KOPT-K1 (cell line): ENCODE data around the gene ATP11A.

ENCODE experiments used
- H3K27ac ChIP-seq: fragments of 200-600 bp; sonication (generic); 2 replicates; pipeline ENCODE4 v1.5.1; 2016; ENCODE audit warnings: antibody characterized with exemption, mild to moderate bottlenecking, low read depth, low read length; ENCODE audit not compliant: poor library complexity, severe bottlenecking
- H3K36me3 ChIP-seq: fragments of 200-600 bp; sonication (generic); 2 replicates; pipeline ENCODE4 v1.5.1; 2017; ENCODE audit warnings: antibody characterized with exemption, mild to moderate bottlenecking, low read length, moderate library complexity; ENCODE audit not compliant: insufficient read depth
- H3K9me3 ChIP-seq: fragments of 200-600 bp; sonication (generic); 2 replicates; pipeline ENCODE4 v1.5.1; 2017; ENCODE audit warnings: antibody characterized with exemption, low read length, mild to moderate bottlenecking; ENCODE audit not compliant: insufficient read depth, poor library complexity, severe bottlenecking

The ATP11A gene

DNA sequence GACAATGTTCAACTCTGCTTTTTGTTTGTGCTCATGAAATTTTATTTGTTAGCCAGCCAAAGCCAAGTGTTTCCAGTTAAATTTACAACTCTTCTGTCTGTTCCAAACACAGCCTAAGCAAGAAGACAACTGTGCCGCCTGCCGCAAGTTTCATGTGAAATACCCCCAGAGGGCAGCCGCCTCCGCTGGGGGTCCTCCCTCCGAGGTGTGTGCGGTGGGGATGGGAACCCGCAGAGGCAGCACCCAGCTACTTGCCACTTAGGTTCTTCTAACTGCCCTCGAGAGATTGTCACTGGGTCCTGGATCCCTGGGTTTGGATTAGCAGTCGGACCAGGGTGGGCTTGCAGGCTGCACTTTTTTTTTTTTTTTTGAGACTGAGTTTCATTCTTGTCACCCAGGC is 28.5 kb downstream of the ATP11A start:
- no peaks in the 10 kb centered on the region for H3K9me3 ChIP-seq
- no peak overlapping the region for H3K27ac ChIP-seq

DNA sequence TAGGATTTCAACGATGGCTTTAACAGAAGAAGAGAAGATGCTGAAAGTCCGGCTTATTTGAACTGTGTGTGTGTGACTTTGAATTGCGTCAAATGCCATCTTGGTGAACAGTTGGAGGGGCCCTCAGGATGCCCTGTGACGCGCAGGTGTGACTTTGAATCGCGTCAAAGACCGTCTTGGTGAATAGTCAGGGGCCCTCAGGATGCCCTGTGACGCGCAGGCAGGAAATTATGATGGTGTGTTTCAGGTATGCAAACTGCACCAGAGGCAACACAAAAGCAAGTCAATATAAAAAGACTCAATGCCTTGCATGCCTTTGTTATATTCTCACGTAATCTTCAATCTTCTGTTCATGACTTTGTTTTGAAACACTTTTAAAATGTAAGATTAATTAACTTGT is 29.2 kb downstream of the ATP11A start:
- Histone ChIP-seq H3K36me3 (no peaks in the 10 kb centered on the region; the same call in 1 of the 2 replicates), H3K9me3 (no peaks in the 10 kb centered on the region), H3K27ac (no peak overlapping the region)

More for the DNA sequence above, 28.5 kb downstream of the ATP11A start:
- no peaks in the 10 kb centered on the region; the same call in 1 of the 2 replicates for H3K36me3 ChIP-seq

- Histone ChIP-seq H3K9me3 (no peaks in the 10 kb centered on the region), H3K36me3 (no peaks in the 10 kb centered on the region; the same call in 1 of the 2 replicates), H3K27ac (no peak overlapping the region)
Observed at GRCh38 chr13:112719556-112719955, 29.7 kb downstream of the ATP11A start.

DNA sequence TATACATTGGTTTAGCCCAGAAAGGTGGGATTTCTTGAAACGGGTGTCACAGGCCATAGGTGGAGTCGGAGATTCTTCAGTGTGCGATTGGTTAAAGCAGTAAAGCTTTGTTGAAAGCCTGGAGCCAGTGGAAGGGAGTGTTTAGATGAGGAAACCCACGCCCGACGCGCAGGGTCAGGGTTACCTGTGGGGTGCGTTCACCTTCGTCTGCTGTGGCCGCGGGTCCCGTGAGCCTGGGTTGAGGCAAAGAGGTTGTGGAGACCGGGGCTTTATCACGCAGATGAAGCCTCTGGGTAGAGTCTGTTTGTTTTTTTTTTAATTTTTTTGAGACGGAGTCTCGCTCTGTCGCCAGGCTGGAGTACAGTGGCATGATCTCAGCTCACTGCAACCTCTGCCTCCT is 30.4 kb downstream of the ATP11A start:
- no peak overlapping the region for H3K27ac ChIP-seq
- H3K9me3 ChIP-seq = no peaks in the 10 kb centered on the region
- H3K36me3 ChIP-seq = no peaks in the 10 kb centered on the region; the same call in 1 of the 2 replicates

DNA sequence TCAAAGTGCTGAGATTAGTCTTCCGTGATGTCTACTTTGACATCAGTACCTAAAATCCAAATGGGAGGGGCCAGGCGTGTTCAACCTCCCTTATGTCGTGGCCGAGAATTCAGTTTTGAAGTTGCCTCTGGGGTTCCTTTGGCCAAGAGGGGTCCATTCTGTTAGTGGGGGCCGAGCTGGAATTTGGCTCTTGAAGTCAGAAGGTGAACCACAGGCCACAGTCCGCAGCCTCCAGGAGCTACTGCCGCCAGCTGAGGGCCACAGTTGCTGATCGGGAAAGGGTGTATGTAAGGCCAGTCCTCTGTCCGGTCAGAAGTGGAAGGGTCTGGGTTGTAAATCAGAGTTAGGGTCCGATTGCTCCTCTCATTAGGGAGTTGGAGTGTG is 31.0 kb downstream of the ATP11A start:
- no peaks in the 10 kb centered on the region; the same call in 1 of the 2 replicates for H3K36me3 ChIP-seq

GRCh38 chr13:112721198-112722104 is 31.6 kb downstream of the ATP11A start:
- H3K9me3 ChIP-seq = no peaks in the 10 kb centered on the region
- H3K27ac ChIP-seq = no peak overlapping the region
- no peaks in the 10 kb centered on the region; the same call in 1 of the 2 replicates for H3K36me3 ChIP-seq

More for the DNA sequence above, 31.0 kb downstream of the ATP11A start:
- Histone ChIP-seq H3K9me3 (no peaks in the 10 kb centered on the region), H3K27ac (no peak overlapping the region)

DNA sequence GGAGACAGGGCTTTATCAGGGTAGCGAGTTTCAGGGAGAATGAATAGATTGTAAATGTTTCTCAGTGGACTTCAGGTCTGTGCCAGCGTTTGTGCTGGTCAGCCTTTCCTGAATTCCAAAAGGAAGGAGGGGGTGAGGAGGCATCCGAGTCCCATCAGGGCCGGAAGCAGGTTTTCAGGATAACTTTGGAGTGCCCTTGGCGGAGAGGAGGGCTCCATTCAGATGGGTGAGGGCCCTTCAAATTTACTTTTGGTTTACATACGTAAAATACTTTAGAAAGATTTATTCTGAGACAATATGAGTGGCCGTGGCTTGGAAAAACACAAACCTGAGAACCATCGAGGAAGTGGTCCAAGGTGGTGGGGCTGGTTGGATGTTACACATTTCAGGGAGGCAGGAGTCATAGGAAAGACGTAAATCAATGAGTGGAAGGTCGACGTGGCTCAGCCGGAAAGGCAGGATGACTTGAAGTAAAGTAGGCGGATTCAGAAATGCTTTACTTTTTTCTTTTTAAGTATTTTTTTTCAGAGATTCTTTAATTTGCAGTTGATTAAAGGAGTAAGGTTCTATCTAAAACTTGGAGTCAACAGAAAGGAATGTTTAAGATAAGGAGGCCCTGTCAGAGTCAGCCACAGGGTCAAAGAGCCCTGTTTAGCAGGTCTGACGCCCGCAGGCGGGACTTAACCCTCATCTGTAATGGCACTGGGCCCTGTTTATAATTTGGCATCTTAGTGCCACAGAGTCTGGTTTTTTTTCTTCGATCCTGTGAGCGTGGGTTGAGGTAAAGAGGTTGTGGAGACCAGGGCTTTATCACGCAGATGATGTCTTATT is 32.8 kb downstream of the ATP11A start:
- Histone ChIP-seq H3K27ac (no peak overlapping the region), H3K9me3 (no peaks in the 10 kb centered on the region), H3K36me3 (no peaks in the 10 kb centered on the region; the same call in 1 of the 2 replicates)

DNA sequence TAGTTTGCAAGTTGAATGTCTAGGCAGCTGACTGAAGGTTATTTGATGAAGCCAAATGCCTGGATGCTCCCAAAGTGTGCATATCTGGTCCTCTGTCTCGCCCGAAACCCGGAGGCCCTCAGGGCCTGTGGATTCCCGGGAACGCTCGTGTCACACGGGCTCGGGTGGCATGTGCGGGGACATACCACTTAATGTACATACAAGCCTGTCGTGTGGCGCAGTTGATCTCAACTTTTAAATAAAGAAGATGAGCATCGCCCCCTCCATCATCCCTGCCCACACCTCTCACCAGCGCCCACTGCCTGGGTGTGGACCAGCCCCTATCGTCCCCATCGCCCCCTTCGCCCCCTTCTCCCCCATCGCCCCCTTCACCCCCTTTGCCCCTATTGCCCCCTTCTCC is 33.9 kb downstream of the ATP11A start:
- H3K27ac ChIP-seq = no peak overlapping the region
- H3K9me3 ChIP-seq = no peaks in the 10 kb centered on the region
- H3K36me3 ChIP-seq = no peaks in the 10 kb centered on the region

DNA sequence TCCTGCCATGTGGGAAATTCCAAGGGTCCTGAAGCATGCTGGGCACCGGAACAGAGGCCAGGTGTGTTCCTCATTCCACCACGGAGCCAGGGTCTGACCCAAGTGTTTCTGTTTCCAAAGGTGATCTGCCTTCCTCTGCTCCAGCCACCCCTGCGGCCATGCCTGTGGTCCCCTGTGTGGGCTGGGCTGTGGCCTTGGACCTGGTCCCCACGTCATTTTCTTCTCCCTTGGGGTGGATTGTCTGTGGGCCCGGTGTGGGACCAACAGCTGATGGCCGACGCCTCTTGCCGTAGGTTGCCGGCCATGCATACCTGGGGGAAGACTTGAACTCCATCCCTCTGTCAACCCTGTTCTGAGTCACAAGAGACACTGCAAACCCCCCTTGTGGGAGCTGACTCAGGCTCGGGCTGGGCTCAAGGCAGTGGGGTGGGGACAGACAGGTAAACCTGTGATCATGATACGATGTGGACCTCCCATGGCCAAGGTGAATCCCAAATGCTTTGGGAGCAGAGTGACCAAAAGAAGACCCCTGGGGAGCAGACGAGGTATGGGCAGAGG is 35.0 kb downstream of the ATP11A start:
- H3K9me3 ChIP-seq = no peaks in the 10 kb centered on the region
- no peaks in the 10 kb centered on the region for H3K36me3 ChIP-seq
- peak overlapping the region; percentile 67 for H3K27ac ChIP-seq

GRCh38 chr13:112725346-112726015 is 35.6 kb downstream of the ATP11A start:
- peak overlapping the region; percentile 67 for H3K27ac ChIP-seq

GRCh38 chr13:112726016-112726767 is 36.4 kb downstream of the ATP11A start:
- no peaks in the 10 kb centered on the region for H3K36me3 ChIP-seq
- H3K27ac ChIP-seq = peak overlapping the region; percentile 67
- no peaks in the 10 kb centered on the region for H3K9me3 ChIP-seq

More at GRCh38 chr13:112725346-112726015, 35.6 kb downstream of the ATP11A start:
- H3K36me3 ChIP-seq = no peaks in the 10 kb centered on the region
- no peaks in the 10 kb centered on the region for H3K9me3 ChIP-seq

DNA sequence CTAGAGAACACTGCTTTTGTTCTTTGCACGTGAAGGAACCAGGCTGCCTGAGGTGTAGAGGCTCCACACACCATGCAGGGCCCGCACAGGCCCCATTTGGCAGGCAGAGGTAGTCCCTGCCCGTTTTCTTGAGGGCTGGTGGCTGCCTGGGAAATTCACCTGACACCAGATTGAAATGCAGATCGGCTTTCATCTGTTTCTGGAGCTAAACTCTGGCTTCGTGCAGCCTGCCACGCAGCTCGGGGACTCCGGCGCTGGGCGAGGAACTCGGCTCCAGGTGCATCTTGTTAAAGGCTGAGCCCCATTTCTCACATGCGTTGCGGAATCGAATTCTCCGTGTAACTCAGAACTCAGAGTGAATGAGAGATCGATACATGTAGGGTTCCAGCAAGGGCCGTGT is 37.7 kb downstream of the ATP11A start:
- no peak overlapping the region for H3K27ac ChIP-seq
- no peaks in the 10 kb centered on the region for H3K36me3 ChIP-seq
- no peaks in the 10 kb centered on the region for H3K9me3 ChIP-seq

DNA sequence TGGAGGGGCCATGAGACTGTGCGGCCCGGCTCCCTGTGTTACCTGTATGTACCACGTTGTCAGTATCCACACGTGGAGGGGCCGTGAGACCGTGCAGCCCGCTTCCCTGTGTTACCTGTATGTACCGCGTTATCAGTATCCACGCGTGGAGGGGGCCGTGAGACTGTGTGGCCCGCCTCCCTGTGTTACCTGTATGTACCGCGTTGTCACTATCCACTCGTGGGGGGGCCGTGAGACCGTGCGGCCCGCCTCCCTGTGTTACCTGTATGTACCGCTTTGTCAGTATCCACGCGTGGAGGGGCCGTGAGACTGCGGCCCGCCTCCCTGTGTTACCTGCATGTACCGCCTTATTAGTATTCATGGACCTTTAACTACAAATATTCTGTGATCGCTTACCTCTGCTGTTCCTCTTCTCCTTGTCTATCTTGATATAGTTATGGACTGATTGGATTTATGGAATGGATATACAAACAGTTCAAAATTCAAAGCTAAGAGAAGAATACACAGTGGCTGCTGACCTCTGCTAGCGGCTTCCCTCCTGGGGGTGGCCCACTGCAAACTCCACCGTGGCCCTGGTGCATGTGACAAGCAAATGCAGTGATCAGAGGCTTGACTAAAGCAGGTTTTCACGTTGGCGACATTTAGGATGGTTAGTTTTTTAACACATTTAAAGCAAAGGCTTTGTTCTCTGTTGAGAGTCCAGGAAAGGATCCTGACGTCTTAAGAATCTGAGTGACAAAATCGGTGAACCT is 38.7 kb downstream of the ATP11A start:
- Histone ChIP-seq H3K27ac (no peak overlapping the region), H3K9me3 (no peaks in the 10 kb centered on the region), H3K36me3 (no peaks in the 10 kb centered on the region)
